GM12892 (cell line): ENCODE results near the gene TENM3.

Experiments used
- DNase-seq: peaks from one replicate; pipeline ENCODE4 v3.0.0; 2011; ENCODE audit not compliant: insufficient read length
- FAIRE-seq: peaks from 2 replicates; lab custom pipeline; 2011; peaks lifted over from hg19 to GRCh38; lab: Jason Lieb, UNC
- POLR2A ChIP-seq: IDR thresholded peaks from 2 replicates; pipeline ENCODE4 v1.6.1; 2011; ENCODE audit warnings: low read depth, low read length, control low read depth
- POLR2AphosphoS5 ChIP-seq: IDR thresholded peaks from 2 replicates; pipeline ENCODE4 v1.6.1; 2011; ENCODE audit warnings: low read depth, low read length, control low read depth
- TAF1 ChIP-seq: IDR thresholded peaks from 2 replicates; pipeline ENCODE4 v1.6.1; 2011; ENCODE audit warnings: low read depth, mild to moderate bottlenecking, control low read depth, low read length, borderline replicate concordance

Gene TENM3

GRCh38 chr4:182775075-182775474, 531.9 kb downstream of the TENM3 start:
- TF ChIP-seq POLR2AphosphoS5, result no peak
- TF ChIP-seq POLR2A, result no peak
- no peak for TF ChIP-seq TAF1
- FAIRE-seq (no peak), DNase-seq (no peak)

- no peak for FAIRE-seq
- DNase-seq, result no peak
- TF ChIP-seq POLR2A, result no peak
- TF ChIP-seq TAF1, result no peak
- no peak for TF ChIP-seq POLR2AphosphoS5
These were observed 533.3 kb downstream of the TENM3 start for GRCh38 chr4:182776376-182777105.

- no peak for TF ChIP-seq TAF1
- TF ChIP-seq POLR2AphosphoS5, result no peak
- TF ChIP-seq POLR2A, result no peak
- DNase-seq, result no peak
- no peak for FAIRE-seq
These were observed 535.2 kb downstream of the TENM3 start for GRCh38 chr4:182778222-182778982.

GRCh38 chr4:182786991-182787390, 543.8 kb downstream of the TENM3 start:
- no peak for FAIRE-seq
- TF ChIP-seq POLR2A, result no peak
- no peak for TF ChIP-seq POLR2AphosphoS5
- no peak for TF ChIP-seq TAF1

GRCh38 chr4:182788201-182788600, 545.0 kb downstream of the TENM3 start:
- no peak for TF ChIP-seq POLR2AphosphoS5
- no peak for TF ChIP-seq TAF1
- no peak for TF ChIP-seq POLR2A
- FAIRE-seq (no peak), DNase-seq (no peak)

More at GRCh38 chr4:182786991-182787390, 543.8 kb downstream of the TENM3 start:
- DNase-seq, result no peak

- no peak for TF ChIP-seq POLR2AphosphoS5
- no peak for TF ChIP-seq POLR2A
- TF ChIP-seq TAF1, result no peak
- FAIRE-seq (no peak), DNase-seq (no peak)
These were observed 546.3 kb downstream of the TENM3 start for GRCh38 chr4:182789529-182789928.

GRCh38 chr4:182795446-182796238, 552.4 kb downstream of the TENM3 start:
- no peak for DNase-seq
- TF ChIP-seq POLR2AphosphoS5, result no peak
- no peak for TF ChIP-seq TAF1
- TF ChIP-seq POLR2A, result no peak
- no peak for FAIRE-seq

- DNase-seq (no peak), FAIRE-seq (no peak)
- TF ChIP-seq TAF1 (no peak), POLR2A (no peak), POLR2AphosphoS5 (no peak)
These were observed 556.5 kb downstream of the TENM3 start for GRCh38 chr4:182799515-182800215.

- DNase-seq (no peak), FAIRE-seq (no peak)
These were observed 557.0 kb downstream of the TENM3 start for GRCh38 chr4:182800216-182800515.

GRCh38 chr4:182801636-182802035, 558.4 kb downstream of the TENM3 start:
- no peak for FAIRE-seq
- DNase-seq, result no peak
- TF ChIP-seq POLR2AphosphoS5 (no peak), TAF1 (no peak), POLR2A (no peak)

More at GRCh38 chr4:182800216-182800515, 557.0 kb downstream of the TENM3 start:
- TF ChIP-seq POLR2AphosphoS5 (no peak), POLR2A (no peak), TAF1 (no peak)
